ENCODE data around the gene ZBTB22.
A peak's percentile ranks its signal among the peaks of the same experiment; 100 is the strongest.
"Not testable (repeated sequence)": the region's sequence is repeated elsewhere in the genome, so short reads cannot be mapped to it uniquely, and the experiment has no call there.

Gene ZBTB22, protein sequence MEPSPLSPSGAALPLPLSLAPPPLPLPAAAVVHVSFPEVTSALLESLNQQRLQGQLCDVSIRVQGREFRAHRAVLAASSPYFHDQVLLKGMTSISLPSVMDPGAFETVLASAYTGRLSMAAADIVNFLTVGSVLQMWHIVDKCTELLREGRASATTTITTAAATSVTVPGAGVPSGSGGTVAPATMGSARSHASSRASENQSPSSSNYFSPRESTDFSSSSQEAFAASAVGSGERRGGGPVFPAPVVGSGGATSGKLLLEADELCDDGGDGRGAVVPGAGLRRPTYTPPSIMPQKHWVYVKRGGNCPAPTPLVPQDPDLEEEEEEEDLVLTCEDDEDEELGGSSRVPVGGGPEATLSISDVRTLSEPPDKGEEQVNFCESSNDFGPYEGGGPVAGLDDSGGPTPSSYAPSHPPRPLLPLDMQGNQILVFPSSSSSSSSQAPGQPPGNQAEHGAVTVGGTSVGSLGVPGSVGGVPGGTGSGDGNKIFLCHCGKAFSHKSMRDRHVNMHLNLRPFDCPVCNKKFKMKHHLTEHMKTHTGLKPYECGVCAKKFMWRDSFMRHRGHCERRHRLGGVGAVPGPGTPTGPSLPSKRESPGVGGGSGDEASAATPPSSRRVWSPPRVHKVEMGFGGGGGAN

DNA sequence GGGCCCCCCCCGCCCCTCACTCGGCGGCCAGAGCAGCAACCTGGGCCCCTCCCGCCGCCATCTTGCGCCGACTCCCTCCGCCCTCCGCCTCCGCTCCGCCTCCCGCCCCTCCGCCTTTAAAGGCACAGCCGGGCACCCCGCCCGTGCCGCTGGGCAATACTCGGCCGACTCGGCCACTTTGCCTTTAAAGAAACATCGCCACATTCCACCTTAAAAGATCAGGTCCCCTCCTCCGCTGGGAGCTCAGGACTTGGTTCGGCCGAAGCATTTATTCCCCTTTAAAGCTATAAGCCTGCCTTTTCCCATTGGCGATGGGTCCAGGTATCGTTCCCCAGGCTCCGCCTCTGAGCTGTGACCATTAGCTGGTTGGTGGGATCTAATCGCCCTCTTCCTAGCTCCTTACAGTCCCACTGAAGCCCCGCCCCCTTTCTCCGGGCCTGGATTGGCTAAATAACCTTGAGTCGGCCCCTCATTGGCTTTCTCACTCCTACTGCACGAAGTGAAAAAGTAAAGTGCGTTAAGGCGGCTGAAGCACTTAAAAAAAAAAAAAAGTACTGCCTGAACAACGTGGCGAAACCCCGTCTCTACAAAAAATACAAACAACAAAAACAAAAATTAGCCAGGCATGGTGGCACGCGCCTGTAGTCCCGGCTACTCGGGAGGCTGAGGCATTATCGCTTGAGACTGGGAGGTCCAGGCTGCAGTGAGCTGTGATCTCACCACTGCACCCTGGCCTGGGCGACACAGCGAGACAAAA, at the start of gene ZBTB22:
ZBTB22 (minus strand) TSS at position 76 of the 757 bp plus-strand sequence. CDS start 828 bp downstream, outside the sequence.
- DNase-seq (ENCODE audit: low read depth in 3 of 3, low spot score in 1 of 3): peak; percentile 87 to 92 (median 89)

DNA sequence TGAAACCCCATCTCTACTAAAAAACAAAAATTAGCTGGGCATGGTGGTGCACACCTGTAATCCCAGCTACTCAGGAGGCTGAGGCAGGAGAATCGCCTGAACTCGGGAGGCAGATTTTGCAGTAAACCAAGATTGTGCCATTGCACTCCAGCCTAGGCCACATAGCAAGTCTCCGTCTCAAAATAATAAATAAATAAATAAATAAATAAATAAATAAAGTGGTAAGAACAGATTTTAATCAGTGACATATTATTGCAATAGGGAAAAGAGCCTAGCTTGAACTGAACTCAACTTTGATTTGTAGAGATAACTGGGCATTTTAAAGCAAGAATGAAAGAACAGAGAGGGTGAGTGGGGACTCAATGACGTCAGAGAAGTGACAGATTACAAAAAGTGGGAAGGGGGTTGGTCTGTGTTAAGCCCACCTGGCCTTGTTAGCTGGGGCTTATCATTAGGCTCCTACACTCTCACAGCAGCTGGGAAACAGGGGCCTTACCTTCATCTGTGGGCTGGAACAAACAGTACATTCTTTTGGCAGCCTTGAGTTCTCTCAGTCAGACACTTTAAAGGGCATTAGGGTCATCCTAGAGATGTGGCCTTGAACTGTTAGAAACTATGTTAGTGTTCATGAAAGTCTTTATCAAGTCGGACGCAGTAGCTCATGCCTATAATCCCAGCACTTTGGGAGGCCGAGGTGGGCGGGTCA, 49.6 kb upstream of the ZBTB22 start:
- no peak for DNase-seq (ENCODE audit: low read depth in 3 of 3, low spot score in 1 of 3)

DNA sequence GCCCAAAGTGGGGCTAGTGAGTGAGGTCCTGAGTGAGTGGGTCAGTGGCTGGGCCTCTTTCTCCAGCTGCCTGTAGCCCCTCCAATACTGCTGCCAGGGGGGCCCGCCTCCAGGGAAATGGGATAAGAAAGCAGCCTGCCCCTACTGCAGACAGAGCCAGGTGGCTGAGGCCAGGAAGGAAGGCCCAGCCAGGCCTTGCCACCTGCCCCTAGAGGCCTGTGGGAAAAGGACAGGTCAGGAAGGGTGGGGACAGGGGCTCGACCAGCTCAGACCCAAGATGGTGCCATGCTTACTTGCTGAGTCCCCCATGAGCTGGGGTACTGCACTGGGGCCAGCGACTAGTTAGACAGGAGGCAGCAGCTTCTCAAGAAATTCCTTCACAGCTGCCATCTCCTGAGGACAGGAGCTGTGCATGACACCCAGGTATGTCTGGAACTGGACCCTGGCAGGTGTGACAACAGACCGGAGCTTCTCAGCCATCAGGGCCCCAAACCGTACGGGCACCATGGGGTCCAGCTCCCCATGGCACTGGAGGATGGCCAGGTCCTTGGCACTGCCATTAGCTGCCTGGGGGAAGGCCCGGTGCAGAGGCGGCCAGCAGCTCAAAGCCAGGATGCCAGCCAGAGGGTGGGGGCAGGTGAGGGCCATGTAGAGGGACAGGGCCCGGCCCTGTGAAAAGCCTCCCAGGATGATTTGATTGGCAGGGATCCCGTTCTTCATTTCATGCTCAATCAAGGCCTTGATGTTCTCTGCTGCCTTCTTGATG, 47.8 kb upstream of the ZBTB22 start:
- not testable (repeated sequence) for DNase-seq (ENCODE audit: low read depth in 3 of 3, low spot score in 1 of 3)

DNA sequence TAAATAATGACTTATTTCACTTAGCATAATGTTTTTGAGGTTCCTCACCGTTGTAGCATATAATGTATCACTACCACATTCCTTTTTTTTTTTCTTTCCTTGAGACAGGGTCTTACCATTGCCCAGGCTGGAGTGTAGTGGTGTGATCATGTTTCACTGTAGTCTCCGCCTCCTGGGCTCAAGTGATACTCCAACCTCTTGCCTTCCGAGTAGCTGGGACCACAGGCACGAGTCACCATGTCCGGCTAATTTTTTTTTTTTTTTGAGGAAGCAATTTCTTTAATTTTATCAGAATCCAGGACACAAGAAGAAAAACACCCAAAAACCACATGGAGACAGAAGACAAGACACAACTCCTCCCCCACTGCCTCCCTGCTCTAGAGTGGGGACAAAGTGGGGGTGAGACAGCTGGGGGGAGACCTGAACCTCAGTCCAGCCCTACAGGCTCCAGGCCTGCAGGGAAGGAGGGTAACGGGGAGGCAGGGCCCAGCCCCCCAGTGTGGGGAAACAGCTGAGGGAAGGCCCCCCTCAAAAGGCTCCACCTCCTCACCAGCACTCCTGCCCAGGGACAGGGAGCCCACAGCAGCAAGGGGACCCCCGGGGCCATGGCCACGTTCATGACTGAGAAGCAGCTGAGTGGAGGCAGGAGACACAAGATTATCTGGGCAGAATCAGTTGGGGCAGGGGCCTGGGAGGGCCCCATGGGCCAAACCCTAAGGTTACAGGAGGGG, 47.1 kb upstream of the ZBTB22 start:
- not testable (repeated sequence) for DNase-seq (ENCODE audit: low read depth in 3 of 3, low spot score in 1 of 3)

DNA sequence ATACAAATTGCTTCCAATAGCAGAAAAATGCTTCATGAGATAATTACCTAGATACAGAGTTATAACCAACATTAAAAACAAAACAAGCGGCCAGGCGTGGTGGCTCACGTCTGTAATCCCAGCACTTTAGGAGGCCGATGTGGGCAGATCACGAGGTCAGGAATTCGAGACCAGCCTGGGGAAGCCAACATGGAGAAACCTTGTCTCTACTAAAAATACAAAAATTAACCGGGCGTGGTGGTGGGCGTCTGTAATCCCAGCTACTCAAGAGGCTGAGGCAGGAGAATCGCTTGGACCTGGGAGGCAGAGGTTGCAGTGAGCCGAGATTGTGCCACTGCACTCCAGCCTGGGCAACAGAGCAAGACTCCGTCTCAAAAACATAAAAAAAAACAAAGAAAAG, 45.9 kb upstream of the ZBTB22 start:
- DNase-seq (ENCODE audit: low read depth in 3 of 3, low spot score in 1 of 3): not testable (repeated sequence)

DNA sequence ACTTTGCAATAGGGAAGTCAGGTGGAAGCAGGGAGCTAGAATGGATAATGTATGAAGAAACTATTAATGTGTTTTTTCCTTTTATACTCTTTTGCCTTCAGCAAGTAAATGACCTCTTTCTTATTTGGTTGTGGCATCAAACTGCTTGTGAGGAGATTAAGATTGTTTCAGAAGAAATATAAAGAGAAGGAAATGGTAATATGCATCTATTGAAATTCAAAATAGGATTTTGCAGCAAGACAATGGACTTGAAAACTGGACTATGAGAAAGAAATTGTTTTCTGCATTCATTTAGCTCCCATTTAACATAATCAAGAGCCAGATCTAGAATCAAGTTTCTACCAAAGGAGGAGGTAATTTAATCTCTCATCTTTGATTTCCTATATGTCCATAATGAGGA, 41.8 kb upstream of the ZBTB22 start:
- no peak for DNase-seq (ENCODE audit: low read depth in 3 of 3, low spot score in 1 of 3)

DNA sequence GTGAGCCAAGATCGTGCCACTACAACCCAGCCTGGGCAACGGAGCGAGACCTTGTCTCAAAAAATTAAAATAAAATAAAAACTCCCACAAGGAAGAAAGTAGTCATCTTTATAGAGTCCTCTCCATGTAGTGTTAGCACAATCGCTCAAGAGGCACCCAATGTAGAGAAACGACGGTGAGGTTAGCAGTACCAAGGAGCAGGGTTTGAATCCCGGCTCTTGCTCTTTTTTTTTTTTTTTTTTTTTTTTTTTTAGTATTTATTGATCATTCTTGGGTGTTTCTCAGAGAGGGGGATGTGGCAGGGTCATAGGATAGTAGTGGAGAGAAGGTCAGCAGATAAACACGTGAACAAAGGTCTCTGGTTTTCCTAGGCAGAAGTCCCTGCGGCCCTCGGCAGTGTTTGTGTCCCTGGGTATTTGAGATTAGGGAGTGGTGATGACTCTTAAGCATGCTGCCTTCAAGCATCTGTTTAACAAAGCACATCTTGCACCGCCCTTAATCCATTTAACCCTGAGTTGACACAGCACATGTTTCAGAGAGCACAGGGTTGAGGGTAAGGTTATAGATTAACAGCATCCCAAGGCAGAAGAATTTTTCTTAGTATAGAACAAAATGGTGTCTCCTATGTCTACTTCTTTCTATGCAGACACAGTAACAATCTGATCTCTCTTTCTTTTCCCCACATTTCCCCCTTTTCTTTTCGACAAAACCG, 39.8 kb upstream of the ZBTB22 start:
- not testable (repeated sequence) for DNase-seq (ENCODE audit: low read depth in 3 of 3, low spot score in 1 of 3)

DNA sequence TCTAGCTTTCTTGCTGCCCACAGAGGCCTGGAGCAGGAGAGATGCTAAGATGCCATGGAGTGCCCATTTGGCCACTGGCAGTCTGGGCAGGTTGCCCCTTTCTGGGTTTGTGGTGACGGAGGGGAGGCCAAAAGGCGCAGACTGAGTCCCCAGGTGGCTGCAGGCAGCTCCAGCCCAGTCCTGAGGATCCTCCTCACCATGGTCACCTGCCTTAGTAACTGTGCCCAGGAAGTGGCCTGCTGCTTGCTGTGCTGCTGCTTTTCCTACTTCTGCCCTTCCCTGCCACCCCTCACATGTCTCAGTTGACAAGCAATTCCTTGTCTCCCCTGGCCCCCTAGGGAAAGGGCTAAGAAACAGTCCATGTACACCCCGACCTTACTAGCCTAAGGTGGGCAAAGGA, 38.8 kb upstream of the ZBTB22 start:
- no peak for DNase-seq (ENCODE audit: low read depth in 3 of 3, low spot score in 1 of 3)

DNA sequence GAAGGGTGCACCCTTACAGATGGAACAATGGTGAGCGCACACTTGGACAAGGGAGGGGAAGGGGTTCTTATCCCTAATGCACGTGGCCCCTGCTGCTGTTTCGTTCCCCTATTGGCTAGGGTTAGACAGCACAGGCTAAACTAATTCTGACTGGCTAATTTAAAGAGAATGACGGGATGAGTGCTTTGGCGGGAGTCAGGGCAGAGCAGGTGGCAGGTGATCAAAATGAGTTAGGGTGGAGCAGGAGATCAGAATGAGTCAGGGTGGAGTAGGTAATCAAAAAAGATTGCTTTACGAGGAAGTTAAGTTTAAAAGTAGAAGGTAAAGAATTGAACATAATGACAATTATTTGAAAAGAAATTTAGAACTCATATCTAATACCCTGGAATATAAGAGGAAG, 38.3 kb upstream of the ZBTB22 start:
- not testable (repeated sequence) for DNase-seq (ENCODE audit: low read depth in 3 of 3, low spot score in 1 of 3)

DNA sequence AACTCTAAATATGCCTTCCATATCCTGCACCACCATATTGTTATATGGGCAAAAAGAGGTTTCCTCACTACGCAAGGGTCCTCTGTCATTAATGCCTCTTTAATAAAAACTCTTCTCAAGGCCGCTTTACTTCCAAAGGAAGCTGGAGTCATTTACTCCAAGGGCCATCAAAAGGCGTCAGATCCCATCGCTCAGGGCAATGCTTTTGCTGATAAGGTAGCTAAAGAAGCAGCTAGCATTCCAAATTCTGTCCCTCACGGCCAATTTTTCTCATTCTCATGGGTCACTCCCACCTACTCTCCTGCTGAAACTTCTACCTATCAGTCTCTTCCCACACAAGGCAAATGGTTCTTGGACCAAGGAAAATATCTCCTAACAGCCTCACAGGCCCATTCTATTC, 30.3 kb upstream of the ZBTB22 start:
- no peak for DNase-seq (ENCODE audit: low read depth in 3 of 3, low spot score in 1 of 3)

DNA sequence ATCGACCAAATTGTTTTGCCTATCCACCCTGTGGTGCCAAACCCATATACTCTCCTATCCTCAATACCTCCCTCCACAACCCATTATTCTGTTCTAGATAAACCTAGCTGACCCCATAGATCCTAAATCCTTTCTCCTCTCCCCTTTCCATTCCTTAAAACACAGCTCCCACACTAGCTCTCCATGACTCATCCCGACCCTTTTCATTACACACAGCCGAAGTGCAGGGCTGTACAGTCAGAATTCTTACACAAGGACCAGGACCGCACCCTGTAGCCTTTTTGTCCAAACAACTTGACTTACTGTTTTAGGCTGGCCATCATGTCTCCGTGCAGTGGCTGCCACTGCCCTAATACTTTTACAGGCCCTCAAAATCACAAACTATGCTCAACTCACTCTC, 29.4 kb upstream of the ZBTB22 start:
- not testable (repeated sequence) for DNase-seq (ENCODE audit: low read depth in 3 of 3, low spot score in 1 of 3)

DNA sequence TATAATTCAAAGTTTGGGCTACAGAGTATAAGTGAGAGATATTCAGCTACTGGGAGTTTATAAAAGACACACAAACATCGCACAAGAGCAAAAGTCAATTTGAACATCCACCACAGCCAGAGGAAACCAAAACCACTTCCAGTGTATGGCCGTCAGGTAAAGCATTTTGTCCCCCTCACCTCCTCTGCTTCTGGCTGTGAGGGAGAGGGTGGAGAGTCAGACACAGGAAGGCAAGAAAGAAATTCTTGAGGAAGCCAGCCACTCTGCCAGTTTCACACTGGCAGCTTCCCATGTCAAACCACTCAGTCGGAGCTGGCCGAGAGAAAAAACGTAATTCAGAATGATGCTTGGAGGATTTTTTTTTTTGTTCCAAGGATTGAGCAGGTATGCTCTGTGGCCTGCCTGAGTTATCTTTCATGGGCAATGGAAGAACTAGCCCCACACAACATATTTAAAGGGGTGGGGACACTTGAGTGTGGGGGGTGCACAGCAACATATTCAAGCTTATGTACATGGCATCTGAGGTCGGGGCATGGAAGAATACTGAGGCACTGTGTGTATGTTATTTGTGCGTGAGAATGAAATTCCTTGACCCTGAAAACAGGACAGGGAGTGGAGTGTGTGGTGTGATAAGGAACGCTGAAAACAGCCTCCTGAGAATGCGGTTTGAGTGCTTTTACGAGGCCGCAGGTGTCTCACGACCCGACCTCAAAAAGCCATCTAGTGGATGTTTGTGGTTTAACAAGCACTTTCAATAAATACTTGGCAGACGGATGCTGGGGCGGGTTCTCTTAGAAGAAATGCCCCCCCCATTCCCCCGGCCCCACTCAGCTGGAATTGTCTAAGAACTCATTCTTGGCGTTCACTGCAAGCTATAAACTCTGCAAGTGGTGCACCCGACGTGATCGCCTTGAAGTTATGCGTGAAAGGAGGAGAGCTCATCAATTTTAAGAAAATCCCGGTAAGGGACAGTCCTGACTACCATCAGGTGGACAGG, 27.5 kb upstream of the ZBTB22 start:
- peak; percentile 29 to 42 (median 34) for DNase-seq (ENCODE audit: low read depth in 3 of 3, low spot score in 1 of 3)

DNA sequence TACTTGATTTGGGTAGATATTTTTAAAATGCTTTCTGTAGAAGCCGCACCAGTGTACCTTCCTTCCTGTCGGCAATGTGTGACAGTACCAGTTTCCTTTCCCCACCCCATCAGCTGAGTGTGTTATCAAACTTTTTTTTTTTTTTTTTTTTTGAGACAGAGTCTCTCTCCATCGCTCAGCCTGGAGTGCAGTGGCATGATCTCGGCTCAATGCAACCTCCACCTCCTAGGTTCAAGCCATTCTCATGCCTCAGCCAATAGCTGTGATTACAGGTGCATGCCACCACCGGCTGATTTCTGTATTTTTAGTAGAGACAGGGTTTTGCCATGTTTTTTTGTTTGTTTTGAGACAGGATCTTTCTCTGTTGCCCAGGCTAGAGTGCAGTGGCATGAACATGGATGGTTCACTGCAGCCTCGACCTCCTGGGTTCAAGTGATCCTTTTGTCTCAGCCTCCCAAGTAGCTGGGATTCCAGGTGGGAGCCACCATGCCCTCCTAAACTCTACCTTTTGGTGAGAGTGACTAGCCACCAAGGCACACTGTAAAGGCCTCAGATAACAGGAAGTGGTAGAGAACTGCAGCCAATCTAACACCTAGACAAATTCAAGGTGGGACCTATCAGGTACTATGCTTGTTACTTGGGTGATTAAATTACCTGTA, 26.5 kb upstream of the ZBTB22 start:
- peak in 2 of 3 donors; percentile 35 to 36 for DNase-seq (ENCODE audit: low read depth in 3 of 3, low spot score in 1 of 3)

DNA sequence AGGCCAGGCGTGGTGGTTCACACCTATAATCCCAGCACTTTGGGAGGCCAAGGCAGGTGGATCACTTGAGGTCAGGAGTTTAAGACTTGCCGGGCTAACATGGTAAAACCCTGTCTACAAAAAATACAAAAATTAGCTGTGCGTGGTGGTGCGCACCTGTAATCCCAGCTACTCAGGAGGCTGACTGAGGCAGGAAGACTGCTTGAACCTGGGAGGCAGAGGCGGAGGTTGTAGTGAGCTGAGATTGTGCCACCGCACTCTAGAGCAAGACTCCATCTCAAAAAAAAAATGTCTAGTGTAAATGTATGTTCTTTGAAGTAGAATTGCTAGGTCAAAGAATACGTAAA, 26.0 kb upstream of the ZBTB22 start:
- DNase-seq (ENCODE audit: low read depth in 3 of 3, low spot score in 1 of 3): not testable (repeated sequence)

DNA sequence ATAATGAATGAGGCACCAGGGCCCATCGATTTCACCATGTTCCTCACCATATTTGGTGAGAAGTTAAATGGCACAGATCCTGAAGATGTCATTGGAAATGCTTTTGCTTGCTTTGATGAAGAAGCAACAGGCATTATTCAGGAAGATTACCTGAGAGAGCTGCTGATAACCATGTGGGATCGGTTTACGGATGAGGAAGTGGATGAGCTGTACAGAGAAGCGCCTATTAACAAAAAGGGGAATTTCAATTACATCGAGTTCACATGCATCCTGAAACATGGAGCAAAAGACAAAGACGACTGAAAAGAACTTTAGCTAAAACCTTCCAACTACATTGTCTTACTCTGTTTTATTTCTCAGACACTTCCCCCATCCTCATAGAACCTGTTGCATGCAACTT, 21.6 kb upstream of the ZBTB22 start:
- no peak for DNase-seq (ENCODE audit: low read depth in 3 of 3, low spot score in 1 of 3)

DNA sequence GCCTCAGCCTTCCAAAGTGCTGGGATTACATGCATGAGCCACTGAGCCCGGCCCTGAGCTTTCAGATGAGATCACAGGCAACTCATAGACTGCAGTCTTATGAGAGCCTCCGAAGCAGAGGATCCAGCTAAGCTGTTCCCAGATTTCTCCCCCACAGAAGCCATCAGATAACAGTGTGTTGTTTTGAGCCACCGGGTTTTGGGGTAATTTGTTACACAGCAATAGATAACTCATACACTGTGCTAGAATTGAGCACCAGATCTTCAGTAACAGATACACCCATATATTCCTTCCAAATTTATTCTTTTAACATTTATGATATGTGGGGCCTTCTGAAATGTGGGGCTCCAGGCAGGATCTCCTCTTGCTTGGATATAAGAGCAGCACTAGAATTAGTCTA, 19.0 kb upstream of the ZBTB22 start:
- DNase-seq (ENCODE audit: low read depth in 3 of 3, low spot score in 1 of 3): no peak

DNA sequence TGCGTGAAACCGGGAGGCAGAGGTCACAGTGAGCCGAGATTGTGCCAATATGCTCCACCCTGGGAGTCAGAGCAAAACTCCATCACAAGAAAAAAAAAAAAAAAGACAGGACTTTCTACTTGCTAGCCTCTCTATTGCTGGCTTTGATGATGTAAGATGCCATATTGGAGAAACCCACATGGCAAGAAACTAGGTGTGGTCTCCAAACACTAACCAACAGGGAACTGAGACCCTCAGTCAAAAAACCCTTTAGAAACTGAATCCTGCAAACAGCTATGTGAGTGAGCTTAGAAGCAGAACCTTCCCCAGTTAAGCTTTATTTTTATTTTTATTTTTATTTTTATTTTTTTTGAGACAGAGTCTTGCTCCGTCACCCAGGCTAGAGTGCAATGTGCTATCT, 18.4 kb upstream of the ZBTB22 start:
- DNase-seq (ENCODE audit: low read depth in 3 of 3, low spot score in 1 of 3): no peak

DNA sequence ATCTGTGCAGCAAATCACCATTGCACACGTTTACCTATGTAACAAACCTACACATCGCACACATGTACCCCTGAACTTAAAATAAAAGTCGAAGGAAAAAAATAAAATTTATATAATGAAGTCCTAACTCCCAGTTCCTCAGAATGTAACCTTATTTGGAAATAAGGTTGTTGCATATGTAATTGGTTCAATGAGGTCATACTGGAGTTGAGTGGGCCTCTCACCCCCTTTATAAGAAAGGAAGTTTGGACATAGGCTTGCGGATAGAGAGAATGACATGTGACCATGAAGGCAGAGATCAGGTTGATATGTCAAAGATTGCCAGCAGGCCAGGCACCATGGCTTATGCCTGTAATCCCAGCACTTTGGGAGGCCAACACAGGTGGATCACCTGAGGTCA, 16.1 kb upstream of the ZBTB22 start:
- DNase-seq (ENCODE audit: low read depth in 3 of 3, low spot score in 1 of 3): no peak

Data from stimulated activated CD4-positive, alpha-beta T cell treated with anti-CD3 and anti-CD28 coated beads, TNF-alpha, amount 100 ng/mL, for 1 hour (primary cell).